DND-41 (cell line): ENCODE results near the gene KCNQ5.

Experiments used
- ATAC-seq: fragments of 200-7000 bp; cut with Tn5 transposase; 3 replicates; pipeline ENCODE4 v1.9.1; 2021; ENCODE audit warnings: low read depth; ENCODE audit not compliant: insufficient read depth
- DNase-seq: peaks from one replicate; pipeline ENCODE4 v3.0.0-alpha.2; 2020
- H2AFZ ChIP-seq: 2 replicates; pipeline ENCODE4 v1.6.0; 2012; ENCODE audit warnings: low read depth, low read length
- H3K27ac ChIP-seq: 2 replicates; pipeline ENCODE4 v1.5.1; 2012; ENCODE audit warnings: low read length, inconsistent platforms
- H3K27me3 ChIP-seq: fragments of 200-600 bp; sonication (generic); 2 replicates; pipeline ENCODE4 v1.6.0; 2012; ENCODE audit warnings: low read length, mild to moderate bottlenecking, inconsistent platforms; ENCODE audit not compliant: insufficient read depth, poor library complexity
- H3K36me3 ChIP-seq: 2 replicates; pipeline ENCODE4 v1.5.1; 2012; ENCODE audit warnings: low read length, inconsistent platforms; ENCODE audit not compliant: insufficient read depth
- H3K4me1 ChIP-seq: 2 replicates; pipeline ENCODE4 v1.5.1; 2012; ENCODE audit warnings: mild to moderate bottlenecking, low read length; ENCODE audit not compliant: insufficient read depth
- H3K4me2 ChIP-seq: 2 replicates; pipeline ENCODE4 v1.6.0; 2012; ENCODE audit warnings: mild to moderate bottlenecking, moderate library complexity, low read length, inconsistent platforms; ENCODE audit not compliant: insufficient read depth
- H3K4me3 ChIP-seq, 2 experiments: fragments of 200-600 bp in 1 of 2; shearing (Covaris generic) in 1 of 2; 2 replicates each; pipeline ENCODE4 v1.5.1; 2012 to 2016; ENCODE audit warnings: inconsistent platforms in 2 of 2, low read length in 2 of 2, mild to moderate bottlenecking in 2 of 2, low read depth in 1 of 2, moderate library complexity in 1 of 2
- H3K79me2 ChIP-seq: 2 replicates; pipeline ENCODE4 v1.6.0; 2012; ENCODE audit warnings: low read length, inconsistent platforms; ENCODE audit not compliant: insufficient read depth
- H3K9ac ChIP-seq: 2 replicates; pipeline ENCODE4 v1.6.0; 2012; ENCODE audit warnings: low read depth, mild to moderate bottlenecking, inconsistent platforms, low read length, moderate library complexity
- H3K9me3 ChIP-seq: 2 replicates; pipeline ENCODE4 v1.5.1; 2012; ENCODE audit warnings: low read length, moderate library complexity, mild to moderate bottlenecking, inconsistent platforms; ENCODE audit not compliant: insufficient read depth, severe bottlenecking
- H4K20me1 ChIP-seq: 2 replicates; pipeline ENCODE4 v1.6.0; 2012; ENCODE audit warnings: low read length; ENCODE audit not compliant: insufficient read depth
- CTCF ChIP-seq: IDR thresholded peaks from 2 replicates; pipeline ENCODE4 v1.5.1; 2012; ENCODE audit warnings: borderline replicate concordance, low read length, moderate library complexity, mild to moderate bottlenecking; ENCODE audit not compliant: poor library complexity, severe bottlenecking; ENCODE audit errors: extremely low read depth
- EZH2 ChIP-seq: IDR thresholded peaks from 3 replicates; pipeline ENCODE4 v1.6.1; 2012; ENCODE audit warnings: borderline replicate concordance, low read depth, mild to moderate bottlenecking, moderate library complexity, low read length, inconsistent platforms; ENCODE audit not compliant: severe bottlenecking

Gene KCNQ5

GRCh38 chr6:73156793-73157767, 535.2 kb downstream of the KCNQ5 start:
- no peak overlapping the region for H3K4me2 ChIP-seq
- H3K79me2 ChIP-seq: no peaks in the 10 kb centered on the region
- no peak overlapping the region for H3K9ac ChIP-seq
- H3K4me1 ChIP-seq: no peaks in the 10 kb centered on the region
- H3K4me3 ChIP-seq: no peak overlapping the region
- ATAC-seq (no peak), DNase-seq (no peak)
- TF ChIP-seq EZH2 (no peak), CTCF (no peak)
- no peaks in the 10 kb centered on the region for H3K27me3 ChIP-seq
- no peak overlapping the region for H2AFZ ChIP-seq
- no peak overlapping the region for H3K27ac ChIP-seq
- no peaks in the 10 kb centered on the region for H3K36me3 ChIP-seq
- no peaks in the 10 kb centered on the region for H3K9me3 ChIP-seq
- no peaks in the 10 kb centered on the region for H4K20me1 ChIP-seq

GRCh38 chr6:73157870-73158269, 536.0 kb downstream of the KCNQ5 start:
- ATAC-seq: no peak
- no peaks in the 10 kb centered on the region for H3K9me3 ChIP-seq
- no peak overlapping the region for H3K4me3 ChIP-seq
- no peaks in the 10 kb centered on the region for H4K20me1 ChIP-seq
- H3K27me3 ChIP-seq: no peaks in the 10 kb centered on the region
- TF ChIP-seq EZH2 (no peak), CTCF (no peak)
- no peak overlapping the region for H3K4me2 ChIP-seq
- no peak overlapping the region for H3K27ac ChIP-seq
- DNase-seq: no peak
- H3K36me3 ChIP-seq: no peaks in the 10 kb centered on the region
- no peaks in the 10 kb centered on the region for H3K4me1 ChIP-seq
- no peaks in the 10 kb centered on the region for H3K79me2 ChIP-seq
- H2AFZ ChIP-seq: no peak overlapping the region
- H3K9ac ChIP-seq: no peak overlapping the region

GRCh38 chr6:73169111-73169510, 547.2 kb downstream of the KCNQ5 start:
- H3K27me3 ChIP-seq: no peaks in the 10 kb centered on the region
- H3K36me3 ChIP-seq: no peaks in the 10 kb centered on the region
- no peak overlapping the region for H3K4me2 ChIP-seq
- H2AFZ ChIP-seq: no peak overlapping the region
- no peak for ATAC-seq
- no peak for DNase-seq
- H3K9ac ChIP-seq: no peak overlapping the region
- no peak for TF ChIP-seq CTCF
- TF ChIP-seq EZH2: no peak
- H3K79me2 ChIP-seq: no peaks in the 10 kb centered on the region
- no peak overlapping the region for H3K27ac ChIP-seq
- H3K9me3 ChIP-seq: no peaks in the 10 kb centered on the region
- no peaks in the 10 kb centered on the region for H4K20me1 ChIP-seq
- H3K4me1 ChIP-seq: no peaks in the 10 kb centered on the region
- H3K4me3 ChIP-seq: no peak overlapping the region
